Fibroblast of mammary gland (primary cell): ENCODE measurements around the gene PHF20.

ENCODE experiments used
- DNase-seq: peaks from one replicate; pipeline ENCODE4 v3.0.0-alpha.2; 2010; ENCODE audit warnings: low read depth
- H3K4me3 ChIP-seq: 2 replicates; pipeline ENCODE4 v1.5.1; 2011; ENCODE audit warnings: low read depth, mild to moderate bottlenecking, low read length, moderate library complexity; ENCODE audit not compliant: control insufficient read depth
- TF ChIP-seq, protein P1 (sequence below): conservative IDR thresholded peaks from 2 replicates; pipeline ENCODE4 v1.5.1; 2011; ENCODE audit warnings: low read depth, low read length, inconsistent platforms; ENCODE audit not compliant: control insufficient read depth, insufficient read depth

PHF20 gene

DNA sequence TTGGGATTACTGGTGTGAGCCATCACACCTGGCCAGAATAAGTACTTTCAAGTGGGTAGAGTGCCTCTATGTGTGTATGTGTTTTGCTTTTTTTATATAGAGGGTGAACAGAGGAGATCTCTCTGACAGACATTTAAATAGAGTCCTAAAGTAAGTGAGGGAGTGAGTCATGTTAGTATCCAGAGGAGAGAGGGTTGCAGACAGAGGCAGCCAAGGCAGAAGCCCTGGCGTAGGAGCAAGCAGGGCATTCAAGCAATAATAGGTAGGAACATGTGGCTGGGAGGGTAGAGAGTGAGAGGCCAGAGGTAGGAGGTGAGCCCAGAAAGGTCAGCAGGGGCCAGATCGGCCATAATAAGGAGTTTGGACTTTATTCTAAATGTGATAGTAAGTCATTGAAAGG lies 48.9 kb downstream of the PHF20 start:
- TF ChIP-seq, protein P1, sequence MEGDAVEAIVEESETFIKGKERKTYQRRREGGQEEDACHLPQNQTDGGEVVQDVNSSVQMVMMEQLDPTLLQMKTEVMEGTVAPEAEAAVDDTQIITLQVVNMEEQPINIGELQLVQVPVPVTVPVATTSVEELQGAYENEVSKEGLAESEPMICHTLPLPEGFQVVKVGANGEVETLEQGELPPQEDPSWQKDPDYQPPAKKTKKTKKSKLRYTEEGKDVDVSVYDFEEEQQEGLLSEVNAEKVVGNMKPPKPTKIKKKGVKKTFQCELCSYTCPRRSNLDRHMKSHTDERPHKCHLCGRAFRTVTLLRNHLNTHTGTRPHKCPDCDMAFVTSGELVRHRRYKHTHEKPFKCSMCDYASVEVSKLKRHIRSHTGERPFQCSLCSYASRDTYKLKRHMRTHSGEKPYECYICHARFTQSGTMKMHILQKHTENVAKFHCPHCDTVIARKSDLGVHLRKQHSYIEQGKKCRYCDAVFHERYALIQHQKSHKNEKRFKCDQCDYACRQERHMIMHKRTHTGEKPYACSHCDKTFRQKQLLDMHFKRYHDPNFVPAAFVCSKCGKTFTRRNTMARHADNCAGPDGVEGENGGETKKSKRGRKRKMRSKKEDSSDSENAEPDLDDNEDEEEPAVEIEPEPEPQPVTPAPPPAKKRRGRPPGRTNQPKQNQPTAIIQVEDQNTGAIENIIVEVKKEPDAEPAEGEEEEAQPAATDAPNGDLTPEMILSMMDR, result no peak
- H3K4me3 ChIP-seq, result no peak overlapping the region
- DNase-seq, result peak; percentile 59

DNA sequence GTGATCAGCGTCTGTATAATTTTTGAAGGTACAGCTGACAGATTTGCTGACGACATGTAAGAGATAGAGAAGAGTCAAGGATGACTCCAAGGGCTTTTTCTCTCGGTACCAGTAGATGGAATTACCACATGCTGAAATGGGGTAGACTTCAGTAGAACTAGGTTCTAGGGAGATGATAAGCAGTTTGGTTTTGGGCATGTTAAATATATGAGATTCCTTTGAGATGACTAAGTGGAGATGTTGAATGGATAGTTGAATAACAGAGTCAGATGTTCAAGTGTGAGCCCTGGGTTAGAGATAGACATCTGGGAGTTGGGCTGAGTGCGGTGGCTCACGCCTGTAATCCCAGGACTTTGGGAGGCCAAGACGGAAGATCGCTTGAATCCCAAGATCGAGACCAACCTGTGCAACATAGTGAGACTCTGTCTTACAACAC lies 50.0 kb downstream of the PHF20 start:
- peak; percentile 83 for DNase-seq
- TF ChIP-seq, protein P1, result no peak

GRCh38 chr20:35823147-35823546 lies 51.3 kb downstream of the PHF20 start:
- H3K4me3 ChIP-seq, result no peak overlapping the region
- TF ChIP-seq, protein P1, result no peak
- DNase-seq, result no peak

More for the DNA sequence above, 50.0 kb downstream of the PHF20 start:
- no peak overlapping the region for H3K4me3 ChIP-seq

DNA sequence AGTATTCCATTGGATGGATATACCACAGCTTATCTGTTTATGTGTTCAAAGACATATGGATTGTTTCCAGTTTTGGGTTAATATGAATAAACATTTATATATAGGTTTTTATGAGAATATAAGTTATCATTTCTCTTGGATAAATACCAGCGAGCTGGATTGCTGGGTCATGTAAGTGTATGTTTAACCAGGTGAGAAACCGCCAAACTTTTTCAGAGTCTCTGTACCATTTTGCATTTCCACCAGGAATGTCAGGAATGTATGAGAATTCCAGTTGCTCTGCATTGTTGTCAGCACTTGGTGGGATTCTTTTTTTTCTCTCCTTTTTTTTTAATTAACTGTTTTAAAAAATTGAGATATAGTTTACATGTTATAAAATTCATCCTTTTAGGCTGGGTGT lies 52.1 kb downstream of the PHF20 start:
- TF ChIP-seq, protein P1, result no peak
- H3K4me3 ChIP-seq, result no peak overlapping the region
- DNase-seq, result no peak

- H3K4me3 ChIP-seq, result no peak overlapping the region
- no peak for DNase-seq
- TF ChIP-seq, protein P1, result no peak
These were observed 54.7 kb downstream of the PHF20 start for GRCh38 chr20:35826397-35826998.

DNA sequence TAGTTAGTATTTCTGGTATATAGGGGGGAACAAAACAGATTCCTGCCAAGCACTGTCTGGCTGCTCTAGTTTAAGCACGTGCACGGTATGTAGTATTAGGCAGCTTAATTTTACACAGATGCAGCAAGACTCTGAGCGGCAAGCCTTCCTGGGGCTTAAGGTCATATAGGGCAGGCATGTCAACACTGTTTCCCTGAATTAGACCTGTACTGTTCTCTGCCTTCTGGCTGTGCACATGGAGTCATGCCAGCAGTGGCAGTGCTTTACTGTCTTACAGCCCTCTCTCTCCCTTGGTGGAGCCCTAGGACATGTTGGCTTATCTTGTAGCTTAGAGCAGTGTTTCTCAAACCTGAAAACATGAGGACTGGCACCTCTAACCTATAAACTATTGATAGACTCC lies 56.6 kb downstream of the PHF20 start:
- no peak overlapping the region for H3K4me3 ChIP-seq
- no peak for DNase-seq

More for the DNA sequence above, 56.6 kb downstream of the PHF20 start:
- TF ChIP-seq, protein P1, result no peak
